Measurements from ENCODE around the gene SLC39A11. TPM values are rescaled to one million over a fixed set of nuclear protein-coding genes. Genes with fewer than 3 reads are reported as not detected.

The SLC39A11 gene
- total RNA-seq, 1 experiment from 2014 or later, result 56.1 TPM

DNA sequence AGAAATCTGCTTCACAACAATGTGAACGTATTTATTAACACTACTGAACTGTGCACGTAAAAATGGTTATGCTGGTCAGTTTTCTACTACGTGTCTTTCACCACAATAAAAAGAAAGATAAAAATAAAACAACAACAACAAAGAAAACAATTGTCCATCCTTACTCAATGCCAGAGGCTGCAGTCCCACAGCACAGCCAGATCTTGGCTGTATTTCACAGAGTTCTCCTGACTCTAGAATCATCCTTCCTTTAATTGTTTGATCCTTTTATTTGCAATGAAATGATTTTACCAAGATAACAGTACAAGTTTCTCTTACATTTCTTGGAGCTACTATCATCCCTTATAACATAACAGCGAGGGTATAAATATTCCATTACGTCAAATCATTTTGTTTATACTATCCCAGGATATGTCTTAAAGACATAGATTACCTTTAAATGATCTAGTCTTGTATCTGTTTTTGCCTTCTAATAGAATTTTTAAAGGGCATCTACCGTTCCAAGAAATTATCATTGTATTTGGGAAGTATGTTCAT, 103.3 kb downstream of the SLC39A11 start:
- TF ChIP-seq REST (IDR thresholded peaks at IDR 0.05; ENCODE audit: insufficient read depth in 1 of 2, low read depth in 2 of 2, low read length in 1 of 2), result no peak
- TF ChIP-seq SIN3A (IDR thresholded peaks at IDR 0.05; ENCODE audit: borderline replicate concordance, insufficient read depth, low read depth, low read length), result no peak
- no peak for TF ChIP-seq POLR2AphosphoS5 (IDR thresholded peaks at IDR 0.05; ENCODE audit: low read depth, low read length)
- TF ChIP-seq TCF7L2 (IDR thresholded peaks at IDR 0.05; ENCODE audit: low read depth, low read length), result no peak
- no peak for TF ChIP-seq CTCF (IDR thresholded peaks at IDR 0.05)
- ATAC-seq, result no peak
- ChIA-PET POLR2A (no interaction called here), CTCF (no interaction called here)
- BruUV-seq (replicated peaks), result no TSS peak
- in situ Hi-C loops (cut with HindIII; ENCODE audit: low pct_unique_long_range_greater_than_20kb, low sequenced_read_pairs) (loop anchor here (5.0 kb wide), 1 partner anchor 78 kb away; no protein-coding TSS in a partner anchor), intact Hi-C loops (cut with micrococcal nuclease; ENCODE audit: unreplicated experiment) (loop anchor here (10.0 kb wide), 1 partner anchor 166 kb away; no protein-coding TSS in a partner anchor)
- DNase-seq (ENCODE audit: low read depth, low spot score), result no peak
- H3K9me3 ChIP-seq (ENCODE audit: control insufficient read depth, insufficient read depth, low read depth, low read length), result no peaks in the 10 kb centered on the region
- H3K27me3 ChIP-seq (ENCODE audit: control insufficient read depth, insufficient read depth, low read length), result no peaks in the 10 kb centered on the region
- no peaks in the 10 kb centered on the region for H3K36me3 ChIP-seq (ENCODE audit: control insufficient read depth, insufficient read depth, low read length)
- H3K4me1 ChIP-seq (ENCODE audit: control insufficient read depth, insufficient read depth, low read length), result no peaks in the 10 kb centered on the region
- no peak overlapping the region for H3K4me3 ChIP-seq (ENCODE audit: low read depth in 2 of 2, low read length in 2 of 2)
- no peak overlapping the region for H3K27ac ChIP-seq (ENCODE audit: low read length)

DNA sequence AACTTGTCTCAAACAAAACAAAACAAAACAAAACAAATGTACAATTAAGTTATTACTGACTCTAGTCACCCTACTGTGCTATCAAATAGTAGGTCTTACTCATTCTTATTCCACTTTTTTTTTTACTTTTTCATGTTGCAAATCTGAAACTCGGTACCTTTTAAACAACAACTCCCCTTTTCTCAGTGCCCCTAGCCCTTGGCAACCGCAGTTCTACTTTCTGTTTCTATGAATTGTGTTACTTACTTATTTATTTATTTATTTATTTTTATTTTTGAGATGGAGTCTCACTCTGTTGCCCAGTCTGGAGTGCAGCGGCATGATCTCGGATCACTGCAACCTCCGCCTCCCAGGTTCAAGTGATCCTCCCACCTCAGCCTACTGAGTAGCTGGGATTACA, 104.0 kb downstream of the SLC39A11 start:
- ChIA-PET POLR2A (no interaction called here), CTCF (no interaction called here)
- no peak for TF ChIP-seq POLR2AphosphoS5 (IDR thresholded peaks at IDR 0.05; ENCODE audit: low read depth, low read length)
- no peak for TF ChIP-seq CTCF (IDR thresholded peaks at IDR 0.05)
- TF ChIP-seq SIN3A (IDR thresholded peaks at IDR 0.05; ENCODE audit: borderline replicate concordance, insufficient read depth, low read depth, low read length), result no peak
- TF ChIP-seq TCF7L2 (IDR thresholded peaks at IDR 0.05; ENCODE audit: low read depth, low read length), result no peak
- TF ChIP-seq REST (IDR thresholded peaks at IDR 0.05; ENCODE audit: insufficient read depth in 1 of 2, low read depth in 2 of 2, low read length in 1 of 2), result no peak
- no peak for ATAC-seq
- intact Hi-C loops (cut with micrococcal nuclease; ENCODE audit: unreplicated experiment) (loop anchor here (10.0 kb wide), 1 partner anchor 166 kb away; no protein-coding TSS in a partner anchor), in situ Hi-C loops (cut with HindIII; ENCODE audit: low pct_unique_long_range_greater_than_20kb, low sequenced_read_pairs) (loop anchor here (5.0 kb wide), 1 partner anchor 79 kb away; no protein-coding TSS in a partner anchor)
- H3K4me1 ChIP-seq (ENCODE audit: control insufficient read depth, insufficient read depth, low read length), result no peaks in the 10 kb centered on the region
- BruUV-seq (replicated peaks), result no TSS peak
- no peaks in the 10 kb centered on the region for H3K9me3 ChIP-seq (ENCODE audit: control insufficient read depth, insufficient read depth, low read depth, low read length)
- no peaks in the 10 kb centered on the region for H3K36me3 ChIP-seq (ENCODE audit: control insufficient read depth, insufficient read depth, low read length)
- no peak overlapping the region for H3K4me3 ChIP-seq (ENCODE audit: low read depth in 2 of 2, low read length in 2 of 2)
- no peak overlapping the region for H3K27ac ChIP-seq (ENCODE audit: low read length)
- DNase-seq (ENCODE audit: low read depth, low spot score), result no peak
- H3K27me3 ChIP-seq (ENCODE audit: control insufficient read depth, insufficient read depth, low read length), result no peaks in the 10 kb centered on the region

All from Panc1 (cell line).